GM12872 (cell line): Measurements from ENCODE around the gene USP8.

Experiments
- TF ChIP-seq, protein P1 (sequence below): IDR thresholded peaks from 3 replicates; pipeline ENCODE4 v1.5.1; 2011; ENCODE audit warnings: low read depth, mild to moderate bottlenecking, low read length, moderate library complexity; ENCODE audit not compliant: insufficient read depth

The USP8 gene

DNA sequence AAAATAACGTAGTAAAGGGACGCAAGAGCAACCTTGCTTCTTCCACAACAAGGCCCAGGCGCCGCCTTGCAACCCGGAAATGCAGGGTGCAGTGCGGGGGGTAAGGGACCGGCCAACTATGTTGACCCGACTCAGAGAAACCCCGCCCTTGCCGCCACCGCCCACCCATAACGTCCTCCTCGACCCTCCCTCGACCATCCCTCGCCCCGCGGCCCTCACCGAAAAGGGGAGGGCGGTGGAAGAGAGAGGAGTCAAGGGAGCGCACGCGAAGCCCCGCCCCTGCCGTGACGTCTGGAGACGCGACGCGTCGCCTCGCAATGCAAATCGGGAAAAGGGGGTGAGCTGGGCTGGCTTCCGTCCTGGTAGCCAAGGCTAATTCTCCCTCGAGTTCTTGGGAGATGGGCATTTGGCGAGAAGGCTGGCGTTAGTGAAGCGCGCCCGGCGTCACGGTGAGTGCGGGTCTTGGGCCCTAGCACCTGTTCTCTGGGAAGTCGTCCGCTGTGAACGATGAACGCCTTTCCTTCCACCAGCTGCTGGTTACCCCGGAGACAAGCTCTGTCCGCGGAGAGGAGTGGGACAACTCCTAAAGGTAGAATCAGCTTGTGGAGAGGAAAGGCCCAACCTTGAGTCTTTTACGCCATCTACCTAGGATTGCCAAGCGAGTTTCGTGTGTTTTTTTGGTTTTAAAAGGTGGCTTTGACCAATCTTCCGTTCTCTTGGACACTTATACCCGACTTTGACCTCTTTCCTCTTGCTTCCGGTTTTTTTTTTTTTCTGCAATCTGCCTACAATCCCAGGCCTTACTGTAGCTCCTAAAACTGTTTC, at the start of gene USP8:
Gene USP8, plus strand, starts transcription at position 340 of the 825 bp plus-strand sequence. CDS start 14,669 bp downstream, outside the sequence.
- TF ChIP-seq, protein P1, sequence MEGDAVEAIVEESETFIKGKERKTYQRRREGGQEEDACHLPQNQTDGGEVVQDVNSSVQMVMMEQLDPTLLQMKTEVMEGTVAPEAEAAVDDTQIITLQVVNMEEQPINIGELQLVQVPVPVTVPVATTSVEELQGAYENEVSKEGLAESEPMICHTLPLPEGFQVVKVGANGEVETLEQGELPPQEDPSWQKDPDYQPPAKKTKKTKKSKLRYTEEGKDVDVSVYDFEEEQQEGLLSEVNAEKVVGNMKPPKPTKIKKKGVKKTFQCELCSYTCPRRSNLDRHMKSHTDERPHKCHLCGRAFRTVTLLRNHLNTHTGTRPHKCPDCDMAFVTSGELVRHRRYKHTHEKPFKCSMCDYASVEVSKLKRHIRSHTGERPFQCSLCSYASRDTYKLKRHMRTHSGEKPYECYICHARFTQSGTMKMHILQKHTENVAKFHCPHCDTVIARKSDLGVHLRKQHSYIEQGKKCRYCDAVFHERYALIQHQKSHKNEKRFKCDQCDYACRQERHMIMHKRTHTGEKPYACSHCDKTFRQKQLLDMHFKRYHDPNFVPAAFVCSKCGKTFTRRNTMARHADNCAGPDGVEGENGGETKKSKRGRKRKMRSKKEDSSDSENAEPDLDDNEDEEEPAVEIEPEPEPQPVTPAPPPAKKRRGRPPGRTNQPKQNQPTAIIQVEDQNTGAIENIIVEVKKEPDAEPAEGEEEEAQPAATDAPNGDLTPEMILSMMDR: no peak

DNA sequence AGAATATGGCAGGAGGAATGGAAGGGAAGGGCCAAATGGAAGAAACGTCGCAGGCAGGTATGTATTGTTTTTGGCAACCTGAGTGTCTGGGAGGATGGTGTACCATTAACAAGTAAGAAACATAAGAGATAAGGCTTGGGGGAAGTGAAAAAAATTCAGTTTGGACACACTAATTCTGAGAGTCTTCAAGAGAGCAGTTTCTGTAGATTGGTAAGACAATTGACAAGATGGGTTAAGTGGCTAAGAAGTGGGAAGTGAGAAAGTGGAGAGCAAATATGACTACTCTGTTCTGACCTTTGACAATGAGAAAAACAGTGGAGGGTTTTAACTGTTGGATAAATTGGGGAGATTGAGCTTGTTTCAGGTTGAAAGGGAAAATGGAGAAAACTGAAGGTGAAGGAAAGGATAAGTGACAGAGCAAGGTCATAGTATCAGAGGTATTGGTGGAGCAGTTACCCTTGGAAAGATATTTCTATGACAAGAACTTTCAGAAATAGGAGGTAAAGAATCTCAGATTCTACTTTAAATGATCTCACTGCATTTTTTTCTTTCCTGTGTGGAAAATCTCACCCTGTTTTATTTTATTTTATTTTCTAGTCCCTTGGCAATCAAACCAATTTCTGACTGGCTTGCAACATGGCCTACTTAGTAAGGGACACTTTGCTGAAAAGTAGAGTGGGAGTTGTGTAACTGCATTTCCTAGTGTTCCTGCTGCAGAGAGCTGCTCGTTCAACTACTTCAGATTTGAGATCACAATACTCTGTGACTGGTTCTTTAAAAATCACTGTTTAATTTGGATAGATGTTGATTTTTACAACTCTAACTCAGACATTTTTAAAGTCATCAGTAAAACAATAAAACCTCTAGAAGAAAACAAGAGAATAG, 46.1 kb upstream of the USP8 start:
- TF ChIP-seq, protein P1: no peak

DNA sequence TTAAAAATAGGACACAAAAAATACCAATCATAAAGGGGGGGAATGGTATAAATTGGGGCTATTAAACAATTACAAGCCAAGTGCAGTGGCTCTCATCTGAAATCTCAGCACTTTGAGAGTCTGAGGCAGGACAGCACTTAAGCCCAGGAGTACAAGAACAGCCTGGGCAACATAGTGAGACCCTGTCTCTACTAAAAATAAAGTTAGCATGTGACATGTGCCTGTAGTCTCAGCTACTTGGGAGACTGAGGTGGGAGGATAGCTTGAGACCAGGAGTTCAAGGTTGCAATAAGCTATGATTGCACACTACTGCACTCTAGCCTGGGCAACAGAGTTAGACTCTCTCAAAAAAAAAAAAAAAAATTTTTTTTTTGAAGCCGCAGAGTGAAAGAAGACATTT, 45.4 kb upstream of the USP8 start:
- TF ChIP-seq, protein P1: no peak

DNA sequence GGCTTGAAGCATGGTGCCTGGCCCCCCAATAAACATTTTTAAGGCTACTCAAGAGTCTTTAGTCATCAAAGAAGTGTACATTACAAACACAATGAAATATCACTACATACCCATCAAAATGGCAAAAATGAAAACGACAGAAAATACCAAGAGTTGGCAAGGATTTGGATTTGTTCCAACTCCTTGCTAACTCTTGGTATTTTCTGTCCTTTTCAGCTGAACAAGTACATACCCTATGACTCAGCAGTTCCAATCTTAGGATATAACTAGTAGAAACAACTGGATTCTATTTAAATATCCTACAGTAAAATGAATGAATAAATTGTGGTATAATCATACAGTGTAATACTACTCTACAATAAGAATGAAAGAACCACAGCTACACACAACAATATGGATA, 44.1 kb upstream of the USP8 start:
- TF ChIP-seq, protein P1: no peak

DNA sequence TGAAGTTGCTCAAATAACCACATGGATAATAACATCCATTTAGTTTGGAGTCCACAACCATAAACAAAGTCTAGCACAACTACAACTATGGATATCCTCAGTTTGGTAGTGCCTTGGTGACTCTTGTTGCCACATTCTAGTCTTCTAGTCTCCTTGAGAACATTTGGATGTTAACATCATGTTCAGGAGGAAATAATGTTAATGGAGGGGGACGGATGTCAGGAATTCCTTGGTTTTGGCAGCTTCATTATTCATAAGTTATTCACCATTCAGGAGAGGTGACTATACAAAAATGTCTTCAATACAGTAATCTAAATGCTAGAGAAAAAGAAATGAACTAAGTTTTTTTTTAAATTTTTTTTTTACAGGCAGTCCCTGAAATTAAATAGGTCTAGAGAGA, 42.8 kb upstream of the USP8 start:
- TF ChIP-seq, protein P1: no peak

DNA sequence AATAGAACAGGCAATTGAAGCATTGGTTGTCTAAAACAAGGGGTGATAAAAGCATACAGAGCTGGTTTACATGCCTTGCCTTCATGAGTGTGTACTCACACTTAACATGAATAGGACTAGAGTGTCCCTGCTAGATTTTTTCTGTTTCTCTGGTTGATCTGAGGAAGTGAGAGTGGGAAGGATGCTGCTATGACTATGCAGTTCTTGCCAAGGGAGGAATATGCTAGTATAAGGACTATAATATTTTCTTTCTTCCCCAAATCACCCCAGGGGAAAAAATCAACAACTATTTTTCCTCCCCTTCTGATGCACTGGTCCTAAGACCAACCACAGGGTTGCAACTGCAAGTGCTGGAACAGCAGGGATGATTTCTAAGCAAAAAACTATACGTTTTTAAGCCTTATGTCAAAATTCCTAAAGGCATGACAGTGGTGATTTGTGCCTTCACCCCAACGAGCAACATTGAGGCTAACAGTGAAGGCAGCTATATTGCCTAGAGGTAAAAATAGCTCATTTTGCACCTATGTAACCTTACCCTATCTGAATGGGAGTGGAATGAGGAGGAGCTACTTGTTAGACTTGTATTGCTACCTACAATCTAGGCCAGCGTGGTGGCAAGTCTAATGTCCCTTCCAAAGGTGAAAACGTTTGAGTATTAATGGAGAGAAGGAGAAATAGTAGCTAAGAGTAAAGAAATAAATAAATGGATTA, 33.5 kb upstream of the USP8 start:
- TF ChIP-seq, protein P1: no peak

DNA sequence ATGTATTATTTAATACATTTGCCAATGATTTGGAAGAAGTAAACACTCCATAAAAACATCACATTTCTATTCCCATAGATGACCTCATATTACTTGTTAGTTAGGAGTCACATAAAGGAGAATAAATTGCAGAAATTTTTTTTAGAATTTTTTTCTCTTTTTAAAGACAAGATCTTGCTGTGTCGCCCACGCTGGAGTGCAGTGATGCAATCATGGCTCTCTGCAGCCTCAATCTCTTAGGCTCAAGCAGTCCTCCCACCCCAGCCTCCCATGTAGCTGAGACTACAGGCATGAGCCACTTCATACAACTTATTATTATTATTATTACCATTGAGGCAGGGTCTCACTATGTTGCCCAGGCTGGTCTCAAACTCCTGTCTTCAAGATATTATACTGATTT, 12.3 kb upstream of the USP8 start:
- TF ChIP-seq, protein P1: no peak
